SK-N-MC (cell line): Measurements from ENCODE around the gene ULK2.

Experiments used
- DNase-seq: peaks from one replicate; pipeline ENCODE4 v3.0.0-alpha.2; 2011; ENCODE audit warnings: low read depth, low spot score
- H3K27ac ChIP-seq: fragments of 200-600 bp; sonication (generic); 2 replicates; pipeline ENCODE4 v1.5.1; 2016; ENCODE audit warnings: mixed run types
- H3K36me3 ChIP-seq: fragments of 200-600 bp; sonication (generic); 2 replicates; pipeline ENCODE4 v1.6.1; 2017; ENCODE audit warnings: antibody characterized with exemption, low read length, mixed read lengths; ENCODE audit not compliant: insufficient read depth
- H3K4me3 ChIP-seq: fragments of 200-600 bp; sonication (generic); 2 replicates; pipeline ENCODE4 v1.5.1; 2016
- H3K9ac ChIP-seq: fragments of 200-600 bp; sonication (generic); 2 replicates; pipeline ENCODE4 v1.8.0; 2017; ENCODE audit warnings: mixed run types, mixed read lengths; ENCODE audit not compliant: insufficient read length
- H3K9me3 ChIP-seq: fragments of 200-600 bp; sonication (generic); 2 replicates; pipeline ENCODE4 v1.6.1; 2017; ENCODE audit warnings: low read depth, mild to moderate bottlenecking, antibody characterized with exemption, low read length, moderate library complexity, mixed read lengths
- EZH2 ChIP-seq: fragments of 200-600 bp; sonication (generic); IDR thresholded peaks from one replicate; pipeline ENCODE4 v1.6.1; 2017; ENCODE audit warnings: antibody characterized with exemption
- FOXP2 ChIP-seq: optimal IDR thresholded peaks from 2 replicates; pipeline ENCODE3; 2011; ENCODE audit warnings: mild to moderate bottlenecking, moderate library complexity; ENCODE audit not compliant: insufficient read depth; ENCODE audit errors: extremely low read length, control extremely low read depth
- POLR2AphosphoS5 ChIP-seq: IDR thresholded peaks from 2 replicates; pipeline ENCODE4 v1.6.1; 2012; ENCODE audit warnings: mild to moderate bottlenecking, low read depth, low read length, borderline replicate concordance

Gene ULK2

GRCh38 chr17:19742495-19742894 lies 125.2 kb downstream of the ULK2 start:
- H3K36me3 ChIP-seq, result no peaks in the 10 kb centered on the region
- H3K4me3 ChIP-seq, result no peak overlapping the region
- H3K9me3 ChIP-seq, result no peaks in the 10 kb centered on the region
- TF ChIP-seq EZH2, result no peak
- no peak for TF ChIP-seq POLR2AphosphoS5
- no peak for TF ChIP-seq FOXP2
- no peak overlapping the region for H3K9ac ChIP-seq
- no peak overlapping the region for H3K27ac ChIP-seq
- no peak for DNase-seq

GRCh38 chr17:19741832-19742457 lies 125.8 kb downstream of the ULK2 start:
- no peak overlapping the region for H3K4me3 ChIP-seq
- TF ChIP-seq EZH2 (no peak), POLR2AphosphoS5 (no peak), FOXP2 (no peak)

GRCh38 chr17:19740933-19741332 lies 126.8 kb downstream of the ULK2 start:
- DNase-seq, result no peak
- Histone ChIP-seq H3K9ac (no peak overlapping the region), H3K9me3 (no peaks in the 10 kb centered on the region), H3K27ac (no peak overlapping the region), H3K4me3 (no peak overlapping the region), H3K36me3 (no peaks in the 10 kb centered on the region)
- no peak for TF ChIP-seq EZH2
- no peak for TF ChIP-seq POLR2AphosphoS5
- no peak for TF ChIP-seq FOXP2

More at GRCh38 chr17:19741832-19742457, 125.8 kb downstream of the ULK2 start:
- Histone ChIP-seq H3K36me3 (no peaks in the 10 kb centered on the region), H3K9me3 (no peaks in the 10 kb centered on the region), H3K9ac (no peak overlapping the region), H3K27ac (no peak overlapping the region)
- DNase-seq, result no peak

- Histone ChIP-seq H3K9me3 (no peaks in the 10 kb centered on the region), H3K27ac (no peak overlapping the region), H3K4me3 (no peak overlapping the region), H3K36me3 (no peaks in the 10 kb centered on the region), H3K9ac (no peak overlapping the region)
- TF ChIP-seq EZH2, result no peak
- TF ChIP-seq FOXP2, result no peak
- no peak for TF ChIP-seq POLR2AphosphoS5
- DNase-seq, result no peak
Observed at GRCh38 chr17:19739241-19740201, 128.2 kb downstream of the ULK2 start.

- no peak for DNase-seq
- TF ChIP-seq POLR2AphosphoS5, result no peak
- TF ChIP-seq FOXP2, result no peak
Observed at GRCh38 chr17:19738757-19739156, 129.0 kb downstream of the ULK2 start.

GRCh38 chr17:19738073-19738449 lies 129.7 kb downstream of the ULK2 start:
- no peak overlapping the region for H3K9ac ChIP-seq
- H3K4me3 ChIP-seq, result no peak overlapping the region
- H3K36me3 ChIP-seq, result no peaks in the 10 kb centered on the region
- no peak overlapping the region for H3K27ac ChIP-seq
- no peak for DNase-seq
- TF ChIP-seq EZH2, result no peak
- TF ChIP-seq POLR2AphosphoS5, result no peak
- TF ChIP-seq FOXP2, result no peak
- H3K9me3 ChIP-seq, result no peaks in the 10 kb centered on the region

More at GRCh38 chr17:19738757-19739156, 129.0 kb downstream of the ULK2 start:
- H3K27ac ChIP-seq, result no peak overlapping the region
- H3K9me3 ChIP-seq, result no peaks in the 10 kb centered on the region
- H3K9ac ChIP-seq, result no peak overlapping the region
- no peak overlapping the region for H3K4me3 ChIP-seq
- no peaks in the 10 kb centered on the region for H3K36me3 ChIP-seq

- Histone ChIP-seq H3K9me3 (no peaks in the 10 kb centered on the region), H3K27ac (no peak overlapping the region), H3K9ac (no peak overlapping the region), H3K36me3 (no peaks in the 10 kb centered on the region), H3K4me3 (no peak overlapping the region)
- TF ChIP-seq EZH2 (no peak), FOXP2 (no peak), POLR2AphosphoS5 (no peak)
- DNase-seq, result no peak
Observed at GRCh38 chr17:19737305-19738072, 130.2 kb downstream of the ULK2 start.

GRCh38 chr17:19736071-19736470 lies 131.7 kb downstream of the ULK2 start:
- no peaks in the 10 kb centered on the region for H3K9me3 ChIP-seq
- H3K9ac ChIP-seq, result no peak overlapping the region
- TF ChIP-seq POLR2AphosphoS5 (no peak), EZH2 (no peak), FOXP2 (no peak)
- no peak overlapping the region for H3K4me3 ChIP-seq
- no peak for DNase-seq
- no peak overlapping the region for H3K27ac ChIP-seq
- no peaks in the 10 kb centered on the region for H3K36me3 ChIP-seq

GRCh38 chr17:19733953-19734526 lies 133.7 kb downstream of the ULK2 start:
- Histone ChIP-seq H3K36me3 (no peaks in the 10 kb centered on the region), H3K4me3 (no peak overlapping the region), H3K9ac (no peak overlapping the region)

More at GRCh38 chr17:19733953-19734526, 133.7 kb downstream of the ULK2 start:
- no peak overlapping the region for H3K27ac ChIP-seq
- TF ChIP-seq FOXP2, result no peak
- no peak for TF ChIP-seq POLR2AphosphoS5
- no peak for TF ChIP-seq EZH2
- no peak for DNase-seq
- H3K9me3 ChIP-seq, result no peaks in the 10 kb centered on the region
